ENCODE data around the gene CACNA1H.

DNA sequence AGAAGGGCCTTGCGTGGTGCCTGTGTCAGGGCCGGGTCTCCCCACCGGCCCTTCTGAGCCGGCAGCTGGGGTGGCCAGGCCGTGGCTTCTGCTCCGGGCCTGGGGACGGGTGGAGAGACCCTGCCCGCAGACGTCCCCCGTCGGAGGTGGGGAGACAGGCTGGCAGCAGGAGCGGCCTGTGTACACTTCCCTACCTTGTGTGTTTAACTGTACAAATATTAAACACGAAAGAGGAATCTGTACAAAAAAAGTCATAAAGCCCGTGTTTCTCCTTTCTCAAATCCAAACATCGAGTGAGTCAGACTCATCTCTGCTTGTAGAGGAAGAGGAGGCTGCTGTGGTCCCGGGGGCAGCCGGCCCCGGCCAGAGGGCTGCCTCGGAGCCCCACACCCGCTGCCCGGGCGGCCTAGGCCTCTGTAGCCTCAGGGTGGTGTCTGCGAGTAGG, 2.0 kb downstream of the CACNA1H start:
- TF ChIP-seq, protein P1, sequence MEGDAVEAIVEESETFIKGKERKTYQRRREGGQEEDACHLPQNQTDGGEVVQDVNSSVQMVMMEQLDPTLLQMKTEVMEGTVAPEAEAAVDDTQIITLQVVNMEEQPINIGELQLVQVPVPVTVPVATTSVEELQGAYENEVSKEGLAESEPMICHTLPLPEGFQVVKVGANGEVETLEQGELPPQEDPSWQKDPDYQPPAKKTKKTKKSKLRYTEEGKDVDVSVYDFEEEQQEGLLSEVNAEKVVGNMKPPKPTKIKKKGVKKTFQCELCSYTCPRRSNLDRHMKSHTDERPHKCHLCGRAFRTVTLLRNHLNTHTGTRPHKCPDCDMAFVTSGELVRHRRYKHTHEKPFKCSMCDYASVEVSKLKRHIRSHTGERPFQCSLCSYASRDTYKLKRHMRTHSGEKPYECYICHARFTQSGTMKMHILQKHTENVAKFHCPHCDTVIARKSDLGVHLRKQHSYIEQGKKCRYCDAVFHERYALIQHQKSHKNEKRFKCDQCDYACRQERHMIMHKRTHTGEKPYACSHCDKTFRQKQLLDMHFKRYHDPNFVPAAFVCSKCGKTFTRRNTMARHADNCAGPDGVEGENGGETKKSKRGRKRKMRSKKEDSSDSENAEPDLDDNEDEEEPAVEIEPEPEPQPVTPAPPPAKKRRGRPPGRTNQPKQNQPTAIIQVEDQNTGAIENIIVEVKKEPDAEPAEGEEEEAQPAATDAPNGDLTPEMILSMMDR (conservative IDR thresholded peaks at IDR 0.05; ENCODE audit: low read depth, low read length) = no peak
- TF ChIP-seq POLR2A (IDR thresholded peaks at IDR 0.05; ENCODE audit: low read depth, low read length) = no peak
- TF ChIP-seq FOS (IDR thresholded peaks at IDR 0.05; ENCODE audit: low read depth, low read length) = no peak
- TF ChIP-seq, protein P2, sequence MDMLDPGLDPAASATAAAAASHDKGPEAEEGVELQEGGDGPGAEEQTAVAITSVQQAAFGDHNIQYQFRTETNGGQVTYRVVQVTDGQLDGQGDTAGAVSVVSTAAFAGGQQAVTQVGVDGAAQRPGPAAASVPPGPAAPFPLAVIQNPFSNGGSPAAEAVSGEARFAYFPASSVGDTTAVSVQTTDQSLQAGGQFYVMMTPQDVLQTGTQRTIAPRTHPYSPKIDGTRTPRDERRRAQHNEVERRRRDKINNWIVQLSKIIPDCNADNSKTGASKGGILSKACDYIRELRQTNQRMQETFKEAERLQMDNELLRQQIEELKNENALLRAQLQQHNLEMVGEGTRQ (IDR thresholded peaks at IDR 0.05; ENCODE audit: low read depth, low read length) = no peak
- TF ChIP-seq RFX5 (IDR thresholded peaks at IDR 0.05; ENCODE audit: low read depth, low read length) = no peak
- TF ChIP-seq CEBPB (IDR thresholded peaks at IDR 0.05; ENCODE audit: low read depth, low read length) = no peak
